Stimulated activated CD4-positive, alpha-beta T cell treated with anti-CD3 and anti-CD28 coated beads, Interleukin-2, amount 100 ng/mL, for 48 hours (primary cell): ENCODE measurements around the gene AQP10.
A peak's percentile ranks its signal among the peaks of the same experiment; 100 is the strongest.
"Not testable (repeated sequence)": the region's sequence is repeated elsewhere in the genome, so short reads cannot be mapped to it uniquely, and the experiment has no call there.

ENCODE experiments used
- DNase-seq, 2 donors: peaks; one replicate each; pipeline ENCODE4 v3.0.0-alpha.2; 2020

Gene AQP10

DNA sequence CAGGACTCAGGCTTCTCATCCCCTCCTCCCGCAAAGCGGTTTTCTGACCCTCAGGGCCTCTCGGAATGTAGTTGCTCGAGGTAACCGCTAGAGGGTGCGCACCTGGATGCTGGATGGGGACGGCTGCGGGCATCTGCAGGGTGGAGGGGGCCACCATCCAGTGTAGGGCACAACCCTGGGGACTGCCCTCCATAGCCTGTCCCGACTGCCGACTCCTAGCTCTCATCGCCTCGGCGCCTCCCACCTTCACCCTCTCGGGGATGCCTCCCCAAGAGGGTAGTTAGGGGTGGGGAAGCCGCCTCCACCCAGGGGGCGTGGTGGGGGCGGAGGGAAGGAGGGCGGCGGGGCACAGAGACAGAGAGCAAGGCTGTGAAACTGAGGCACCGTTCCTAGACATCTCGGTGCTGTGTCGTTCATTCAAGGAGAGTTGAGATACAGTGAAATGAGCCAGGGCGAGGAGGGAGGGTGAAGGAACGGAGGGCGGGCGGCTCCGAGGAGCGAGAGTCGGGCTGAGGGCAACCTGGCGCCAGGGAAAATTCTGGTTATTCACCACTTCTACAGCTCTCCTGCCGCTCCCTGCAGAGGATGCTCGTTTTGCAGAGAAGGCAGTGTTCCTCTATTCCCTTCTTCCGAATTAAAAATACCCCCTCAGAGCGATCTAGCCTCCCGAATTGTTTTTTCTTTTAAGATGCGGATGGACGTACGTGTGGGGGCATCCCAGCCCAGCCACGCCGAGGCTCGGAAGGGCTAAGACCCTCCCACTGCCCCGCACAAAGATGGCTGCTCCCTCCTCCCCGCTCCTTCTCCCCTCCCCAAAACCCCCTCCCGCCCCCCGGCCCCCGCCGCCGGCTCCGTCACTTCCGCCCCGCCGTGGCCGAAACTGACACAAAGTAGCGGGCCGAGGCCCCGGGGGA, 4.0 kb downstream of the AQP10 start, which contains the start of gene ATP8B2:
Gene ATP8B2, plus strand, starts transcription at position 857 of the 914 bp plus-strand sequence. CDS start 2,617 bp downstream, outside the sequence.
- peak; percentile 79 to 84 for DNase-seq

DNA sequence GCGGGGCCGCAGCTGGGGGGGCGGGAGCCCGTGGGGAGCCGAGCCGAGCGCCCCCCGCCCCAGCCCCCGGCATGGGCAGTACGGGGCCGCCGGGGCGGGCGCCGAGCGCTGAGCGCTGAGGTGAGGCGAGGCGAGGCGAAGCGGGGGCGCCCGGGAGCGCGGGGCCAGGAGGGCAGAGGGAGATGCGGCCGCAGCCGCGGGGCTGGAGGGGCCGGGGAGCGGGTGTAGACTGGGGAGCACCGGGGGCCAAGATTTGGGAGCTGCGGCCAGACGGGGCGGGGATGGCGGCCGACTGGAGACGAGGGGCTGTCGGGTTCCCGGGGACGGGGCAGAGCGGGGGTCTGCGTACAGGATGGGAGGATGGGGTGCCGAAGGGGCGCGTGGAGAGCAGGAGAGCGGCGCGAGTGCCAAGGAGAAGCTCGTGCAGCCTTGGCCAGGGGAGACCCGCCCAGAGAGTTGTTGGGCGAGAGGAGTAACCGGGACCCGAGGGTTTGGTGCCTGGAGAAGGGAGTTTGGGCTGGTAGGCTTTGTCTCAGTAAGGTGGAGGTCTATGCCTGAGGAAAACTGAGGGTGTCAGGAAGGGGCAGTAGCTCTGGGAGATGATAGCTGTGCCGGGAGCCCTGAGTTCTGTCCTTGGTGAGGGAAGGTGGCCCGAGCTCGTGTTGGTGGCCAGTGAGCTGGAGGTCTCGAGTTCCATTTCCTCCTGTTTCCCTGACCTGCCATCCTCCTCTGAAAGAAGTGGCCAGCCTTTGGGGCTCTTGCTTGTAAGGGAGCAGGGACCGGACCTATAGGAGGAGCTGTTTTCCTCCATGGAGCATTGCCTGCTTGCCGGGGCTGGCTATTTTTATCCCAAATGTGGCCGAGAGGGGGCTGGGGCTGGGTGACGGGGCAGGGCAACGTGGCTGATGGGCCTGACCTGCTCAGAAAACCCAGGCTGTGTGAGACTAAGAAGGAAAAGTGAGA, 5.0 kb downstream of the AQP10 start:
- peak in 1 of 2 donors; percentile 49 for DNase-seq

DNA sequence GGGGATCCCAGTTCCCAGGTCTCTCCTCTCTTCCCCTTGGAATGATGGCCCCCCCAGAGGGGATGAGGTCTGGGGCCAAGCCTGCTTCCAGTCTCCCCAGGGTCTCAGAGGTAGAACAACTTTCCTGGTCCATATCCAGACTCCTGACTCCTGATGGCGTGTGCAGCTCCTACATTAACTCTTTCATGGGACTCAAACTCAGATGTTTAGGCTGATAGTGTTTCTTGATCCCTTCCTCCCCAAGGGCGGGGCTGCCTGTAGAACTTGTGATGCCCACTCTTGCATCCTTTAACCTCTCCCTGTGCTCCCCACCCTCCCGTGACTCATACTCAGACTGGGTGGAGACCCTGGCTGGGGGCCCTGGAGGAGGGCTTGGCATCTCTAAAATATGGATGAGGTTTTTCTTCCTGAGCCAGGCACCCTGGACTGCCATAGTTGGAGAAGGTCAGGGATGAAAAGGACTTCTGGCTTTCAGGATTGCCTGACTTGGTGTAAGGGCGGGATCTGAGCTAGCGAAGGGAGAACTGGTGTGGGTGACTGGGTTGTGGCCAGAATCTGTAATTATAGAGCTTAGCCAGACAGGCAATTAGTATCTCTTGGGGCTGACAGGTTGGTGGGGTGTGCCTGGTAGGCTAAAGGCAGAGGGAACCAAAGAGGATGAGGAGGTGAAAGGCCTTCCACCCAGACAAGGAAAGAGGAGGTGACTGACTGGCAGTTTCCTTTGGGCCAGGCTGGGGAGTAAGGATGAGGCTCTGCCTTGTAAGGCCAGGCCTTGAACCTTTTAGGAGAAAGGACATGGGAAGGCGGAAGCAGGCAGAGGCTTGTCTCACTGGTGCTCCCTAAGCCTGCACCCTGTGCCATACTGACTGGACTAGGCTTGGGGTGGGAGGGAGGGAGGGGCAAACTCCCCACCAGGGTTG, 5.9 kb downstream of the AQP10 start:
- DNase-seq: no peak

DNA sequence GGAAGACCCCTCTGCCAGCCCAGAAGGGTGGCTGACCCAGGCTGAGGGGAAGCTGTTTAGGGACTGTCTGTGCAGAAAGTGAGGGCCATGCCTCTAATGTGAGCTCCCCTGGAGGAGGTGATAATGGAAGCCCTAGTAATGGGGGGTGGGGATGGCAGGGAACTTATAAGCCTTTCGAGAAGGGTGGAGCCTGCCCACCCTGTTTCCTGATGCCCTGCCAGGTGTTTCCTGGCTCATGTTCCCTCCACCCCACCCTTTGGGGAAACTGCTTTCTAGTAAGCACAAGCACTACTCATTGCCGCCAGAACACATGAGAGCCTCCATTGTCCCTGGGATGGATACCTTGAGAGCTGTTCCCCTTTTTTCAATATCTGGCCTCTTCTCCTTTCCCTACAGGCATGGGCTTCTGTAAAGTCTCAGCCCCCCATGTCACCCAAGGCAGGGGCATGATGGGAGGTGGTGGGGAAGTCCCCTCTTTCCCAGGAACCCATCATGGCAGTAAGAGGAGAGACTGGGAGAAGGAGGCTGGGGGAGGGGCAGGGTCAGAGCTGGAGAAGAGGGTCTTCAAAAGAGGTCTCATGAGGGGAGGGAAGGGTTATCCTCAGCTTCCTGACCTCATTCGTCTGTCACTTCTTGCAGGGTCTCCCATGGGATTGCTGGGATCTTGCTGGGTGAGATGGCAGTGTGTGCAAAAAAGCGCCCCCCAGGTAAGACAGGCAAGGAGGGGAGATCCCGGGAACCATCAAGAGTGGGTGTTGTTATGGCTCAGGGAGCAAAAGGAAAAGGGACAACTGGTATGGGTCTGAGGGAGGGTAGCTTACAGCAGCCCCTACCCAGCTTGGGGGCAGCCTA, 6.8 kb downstream of the AQP10 start:
- DNase-seq: no peak

DNA sequence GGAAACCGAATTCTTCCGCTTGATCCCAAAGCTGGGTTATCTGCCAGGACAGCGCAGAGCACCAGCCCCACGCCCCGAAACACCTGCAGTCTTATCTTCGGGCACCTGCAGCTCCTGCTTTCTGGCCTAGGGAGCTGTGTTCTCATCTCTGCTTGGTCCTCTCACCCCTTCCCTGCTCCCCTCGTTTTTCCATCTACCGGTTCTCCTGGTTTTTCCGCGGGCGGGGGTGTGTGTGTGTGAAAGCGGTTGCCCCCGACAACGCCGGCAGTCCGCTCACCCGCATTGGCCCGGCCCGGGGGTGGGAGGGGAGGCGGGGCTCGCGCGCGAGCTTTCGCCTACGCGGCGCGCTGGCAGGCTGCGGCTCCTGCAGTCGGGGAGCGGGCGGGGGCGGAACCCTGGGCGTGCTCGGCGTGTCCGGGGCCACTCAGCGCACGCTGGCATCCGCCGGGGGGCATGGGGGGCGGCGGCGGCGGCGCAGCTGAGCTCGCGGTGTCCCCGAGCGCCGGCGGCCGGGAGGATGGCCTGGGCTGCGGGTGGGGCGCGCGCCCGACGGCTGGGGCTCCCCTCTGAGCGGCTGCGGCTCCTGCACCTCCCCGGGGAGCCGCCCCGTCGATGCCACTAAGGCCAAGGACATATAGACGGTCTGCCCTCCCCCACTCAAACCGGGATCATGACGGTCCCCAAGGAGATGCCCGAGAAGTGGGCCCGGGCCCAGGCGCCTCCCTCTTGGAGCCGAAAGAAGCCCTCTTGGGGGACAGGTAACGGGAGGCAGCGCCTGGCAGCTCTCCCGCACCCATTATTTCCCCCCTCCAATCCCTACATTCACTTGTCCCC, 7.6 kb downstream of the AQP10 start:
- DNase-seq: peak; percentile 73 to 78

DNA sequence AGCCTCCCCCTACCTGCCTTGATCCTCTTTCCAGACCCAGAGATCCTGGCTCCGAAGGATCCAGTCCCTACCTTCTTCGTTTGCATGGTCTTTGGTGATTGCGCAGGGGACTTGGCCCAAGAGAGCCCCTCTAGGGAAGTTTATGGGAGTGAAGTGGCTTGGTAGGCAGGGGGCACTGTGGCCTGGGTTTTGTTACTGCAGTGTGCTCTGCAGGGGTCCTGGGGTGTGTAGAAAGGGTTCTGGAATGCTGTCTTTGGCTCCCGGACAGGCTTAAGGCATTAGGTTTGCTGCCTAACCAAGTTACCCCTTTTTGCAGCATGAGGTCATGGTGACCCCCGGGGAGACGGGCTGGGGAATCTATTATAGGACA, 8.2 kb downstream of the AQP10 start:
- DNase-seq: no peak

DNA sequence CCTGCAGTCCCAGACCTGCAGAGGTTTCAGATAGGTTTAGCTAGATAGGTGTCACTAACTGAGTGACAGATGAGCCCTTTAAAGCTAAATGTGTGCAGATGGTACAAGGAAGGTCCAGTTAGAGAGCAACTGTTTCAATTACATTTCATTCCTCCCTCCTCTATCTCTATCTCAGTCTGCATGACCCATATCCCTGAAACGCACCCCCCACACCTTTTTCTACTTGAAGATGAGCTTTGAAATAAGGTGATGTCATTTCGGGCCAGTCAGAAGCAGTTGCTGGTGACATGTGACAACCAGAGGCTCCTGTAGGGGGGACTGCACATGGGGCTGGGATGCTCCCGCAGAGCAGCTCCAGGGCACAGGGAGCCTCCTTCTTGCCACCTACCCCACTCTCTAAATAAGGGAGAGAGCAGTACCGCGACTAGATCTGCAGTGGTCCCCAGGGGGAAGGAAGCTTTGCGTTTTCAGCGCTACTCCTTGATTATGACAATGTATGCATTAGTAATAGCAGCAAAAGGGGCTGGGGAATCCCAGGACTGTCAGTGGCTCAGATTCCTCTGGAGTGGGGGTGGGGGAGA, 8.7 kb downstream of the AQP10 start:
- DNase-seq: no peak

DNA sequence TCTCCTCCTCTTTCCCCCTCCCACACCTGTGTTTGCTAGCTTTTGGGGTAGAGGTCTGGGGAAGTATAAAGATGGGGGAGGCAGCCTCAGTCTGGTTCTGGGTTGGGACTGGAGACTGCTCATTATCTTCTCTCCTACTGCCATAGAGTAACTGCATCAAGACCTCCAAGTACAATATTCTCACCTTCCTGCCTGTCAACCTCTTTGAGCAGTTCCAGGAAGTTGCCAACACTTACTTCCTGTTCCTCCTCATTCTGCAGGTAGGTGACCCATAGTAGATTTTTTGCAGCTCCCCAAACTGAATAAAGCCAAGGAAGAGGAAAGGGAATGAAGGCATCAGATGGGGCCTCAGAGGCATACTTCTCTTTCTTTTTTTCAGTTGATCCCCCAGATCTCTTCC, 9.8 kb downstream of the AQP10 start:
- DNase-seq: no peak

DNA sequence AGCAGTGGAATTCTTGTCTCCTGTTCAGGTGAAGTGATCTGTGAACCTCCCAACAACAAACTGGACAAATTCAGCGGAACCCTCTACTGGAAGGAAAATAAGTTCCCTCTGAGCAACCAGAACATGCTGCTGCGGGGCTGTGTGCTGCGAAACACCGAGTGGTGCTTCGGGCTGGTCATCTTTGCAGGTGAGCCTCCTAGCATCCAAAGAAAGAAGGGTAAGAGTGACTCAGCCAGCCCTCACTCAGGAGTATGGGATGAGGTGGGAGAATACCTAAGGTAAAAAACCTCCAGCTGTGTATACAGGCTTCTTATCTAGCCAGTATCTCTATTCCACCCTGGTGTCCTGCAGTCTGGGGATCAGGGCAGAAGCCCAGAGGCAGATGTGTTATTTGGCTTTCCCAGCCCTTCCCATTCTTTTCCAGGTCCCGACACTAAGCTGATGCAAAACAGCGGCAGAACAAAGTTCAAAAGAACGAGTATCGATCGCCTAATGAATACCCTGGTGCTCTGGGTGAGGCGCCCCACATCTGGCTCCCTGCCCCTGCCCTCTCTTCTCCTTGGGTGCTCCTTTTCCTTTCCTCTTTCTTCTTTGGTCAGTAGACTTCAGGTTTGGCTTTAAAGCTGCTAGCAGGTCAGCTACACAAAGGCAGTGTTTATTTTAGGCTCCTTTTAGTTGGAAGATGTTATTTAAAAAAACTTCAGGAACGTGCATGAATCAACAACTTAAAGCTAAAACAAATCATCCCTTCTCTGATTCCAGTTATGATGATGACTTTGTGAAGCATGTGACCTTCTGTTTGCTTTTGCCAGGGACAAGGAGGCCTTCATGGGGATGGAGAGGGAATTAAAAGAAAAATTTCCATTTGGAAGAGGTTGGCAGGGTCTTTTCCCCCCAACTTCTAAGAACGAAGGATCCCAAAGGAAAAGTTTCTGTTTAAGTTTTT, 13.5 kb downstream of the AQP10 start:
- DNase-seq: no peak

DNA sequence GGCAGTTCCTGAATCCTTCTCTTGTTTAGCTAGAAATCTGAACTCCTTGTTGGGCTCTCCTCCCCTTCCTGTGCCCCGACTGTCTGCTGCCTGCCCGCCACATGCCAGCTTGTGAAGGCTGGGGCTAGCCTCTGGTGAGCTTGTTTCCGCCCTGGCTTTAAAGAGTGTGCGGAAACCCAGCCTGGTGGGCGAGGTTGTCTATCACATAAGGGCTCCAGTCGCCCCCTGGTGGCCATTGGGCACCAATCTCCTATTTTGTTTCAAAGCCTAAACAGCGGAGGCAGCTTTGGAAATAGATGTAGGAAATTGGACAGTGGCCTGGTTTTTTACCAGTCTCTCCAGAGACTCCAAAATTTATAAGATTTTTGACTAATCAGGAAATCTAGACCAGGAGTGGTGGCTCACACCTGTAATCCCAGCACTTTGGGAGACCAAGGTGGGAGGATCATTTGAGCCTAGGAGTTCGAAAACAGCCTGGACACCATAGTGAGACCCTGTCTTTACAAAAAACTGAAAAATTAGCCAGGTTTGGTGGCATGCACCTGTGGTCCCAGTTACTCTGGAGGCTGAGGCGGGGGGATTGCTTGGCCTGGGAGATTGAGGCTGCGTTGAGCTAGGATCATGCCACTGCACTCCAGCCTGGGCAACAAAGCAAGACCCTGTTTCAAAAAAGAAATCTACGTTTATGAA, 14.3 kb downstream of the AQP10 start:
- peak; percentile 90 to 95 for DNase-seq

DNA sequence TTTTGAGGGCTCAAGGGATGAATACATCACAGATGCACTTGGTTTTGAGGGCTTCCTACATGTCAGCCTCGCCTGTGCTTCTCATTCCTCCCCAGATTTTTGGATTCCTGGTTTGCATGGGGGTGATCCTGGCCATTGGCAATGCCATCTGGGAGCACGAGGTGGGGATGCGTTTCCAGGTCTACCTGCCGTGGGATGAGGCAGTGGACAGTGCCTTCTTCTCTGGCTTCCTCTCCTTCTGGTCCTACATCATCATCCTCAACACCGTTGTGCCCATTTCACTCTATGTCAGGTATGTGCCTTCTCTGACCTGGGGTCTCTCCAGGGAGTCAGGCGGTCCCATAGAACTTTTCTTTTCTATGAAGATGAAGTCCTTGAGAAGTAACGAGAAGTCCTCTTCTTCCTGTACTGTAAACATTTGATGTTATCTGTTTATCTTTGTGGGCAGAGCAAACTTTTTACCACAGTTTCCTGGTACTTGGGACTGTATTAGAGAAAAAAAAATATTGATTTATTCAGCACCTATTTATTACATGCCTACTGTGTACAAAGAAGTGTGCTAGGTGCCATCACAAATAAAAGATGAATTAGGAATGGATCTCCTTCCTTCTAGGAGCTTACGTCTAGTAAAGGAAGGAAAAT, 16.5 kb downstream of the AQP10 start:
- DNase-seq: no peak

DNA sequence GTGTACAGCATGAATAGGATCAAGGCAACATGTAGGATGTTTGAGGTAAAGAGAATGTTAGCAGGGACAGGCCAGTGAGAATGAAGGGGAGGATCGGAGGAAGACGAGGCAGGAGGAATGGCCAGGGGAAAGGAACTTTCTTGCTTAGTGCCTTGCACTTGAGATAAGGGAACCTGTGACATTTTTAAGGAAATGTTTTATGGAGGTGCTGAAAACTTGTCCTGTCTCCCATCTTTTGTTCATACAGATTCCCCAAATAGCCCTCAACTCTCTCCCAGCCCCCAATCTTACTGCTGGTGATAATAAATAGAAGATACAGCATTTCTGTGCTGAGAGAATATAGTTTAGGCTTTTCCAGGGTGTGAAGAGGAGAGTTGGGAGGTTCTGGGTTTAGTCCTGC, 18.0 kb downstream of the AQP10 start:
- DNase-seq: no peak

DNA sequence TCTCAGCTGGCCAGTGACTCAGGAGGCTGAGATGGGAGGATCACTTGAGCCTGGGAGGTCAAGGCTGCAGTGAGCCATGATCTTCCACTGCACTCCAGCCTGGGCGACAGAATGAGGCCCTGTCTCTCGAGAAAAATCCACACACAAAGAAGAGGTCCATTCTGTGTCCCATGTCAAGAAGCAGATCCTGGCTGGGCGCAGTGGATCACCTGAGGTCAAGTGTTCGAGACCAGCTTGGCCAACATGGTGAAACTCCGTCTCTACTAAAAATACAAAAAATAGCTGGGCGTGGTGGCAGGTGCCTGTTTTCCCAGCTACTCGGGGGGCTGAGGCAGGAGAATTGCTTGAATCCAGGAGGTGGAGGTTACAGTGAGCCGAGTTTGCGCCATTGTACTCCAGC, 20.5 kb downstream of the AQP10 start:
- not testable (repeated sequence) for DNase-seq

DNA sequence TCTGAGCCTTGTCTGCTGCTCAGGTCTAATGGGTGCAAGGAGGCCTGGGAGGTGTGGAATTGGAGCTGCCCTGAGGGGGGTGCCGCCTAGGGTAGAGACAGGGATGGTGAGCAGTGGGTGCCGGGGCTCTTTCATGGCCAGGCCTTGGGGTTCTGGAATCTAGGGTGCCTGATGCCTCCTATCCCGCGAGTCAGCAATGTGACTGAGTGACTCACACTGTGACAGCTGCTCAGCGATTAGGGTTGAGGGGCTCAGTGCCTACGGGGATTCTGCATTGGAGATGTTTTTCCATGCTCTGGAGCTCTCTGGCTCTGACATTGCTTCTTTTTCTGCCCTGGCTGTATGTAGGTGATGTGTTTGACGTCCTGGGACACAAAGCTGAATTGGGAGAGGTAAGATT, 21.2 kb downstream of the AQP10 start:
- no peak for DNase-seq

DNA sequence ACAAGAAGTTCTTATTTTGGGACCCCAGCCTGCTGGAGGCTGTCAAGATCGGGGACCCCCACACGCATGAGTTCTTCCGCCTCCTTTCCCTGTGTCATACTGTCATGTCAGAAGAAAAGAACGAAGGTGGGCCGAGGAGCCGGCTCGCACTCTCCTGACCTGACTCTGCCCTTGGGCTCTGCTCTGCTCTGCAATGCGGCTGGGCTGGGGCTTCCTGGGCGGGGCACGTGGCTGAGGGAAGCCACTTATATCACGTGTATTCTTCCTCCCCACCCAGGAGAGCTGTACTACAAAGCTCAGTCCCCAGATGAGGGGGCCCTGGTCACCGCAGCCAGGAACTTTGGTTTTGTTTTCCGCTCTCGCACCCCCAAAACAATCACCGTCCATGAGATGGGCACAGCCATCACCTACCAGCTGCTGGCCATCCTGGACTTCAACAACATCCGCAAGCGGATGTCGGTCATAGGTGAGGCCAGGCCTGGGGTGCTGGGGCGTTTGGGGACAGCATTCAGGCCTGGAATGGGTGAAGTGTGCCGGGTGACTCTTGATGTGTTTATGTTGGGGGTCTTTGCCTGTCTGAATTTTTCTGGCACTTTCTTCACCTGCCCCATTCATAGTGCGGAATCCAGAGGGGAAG, 22.1 kb downstream of the AQP10 start:
- peak; percentile 55 to 59 for DNase-seq

DNA sequence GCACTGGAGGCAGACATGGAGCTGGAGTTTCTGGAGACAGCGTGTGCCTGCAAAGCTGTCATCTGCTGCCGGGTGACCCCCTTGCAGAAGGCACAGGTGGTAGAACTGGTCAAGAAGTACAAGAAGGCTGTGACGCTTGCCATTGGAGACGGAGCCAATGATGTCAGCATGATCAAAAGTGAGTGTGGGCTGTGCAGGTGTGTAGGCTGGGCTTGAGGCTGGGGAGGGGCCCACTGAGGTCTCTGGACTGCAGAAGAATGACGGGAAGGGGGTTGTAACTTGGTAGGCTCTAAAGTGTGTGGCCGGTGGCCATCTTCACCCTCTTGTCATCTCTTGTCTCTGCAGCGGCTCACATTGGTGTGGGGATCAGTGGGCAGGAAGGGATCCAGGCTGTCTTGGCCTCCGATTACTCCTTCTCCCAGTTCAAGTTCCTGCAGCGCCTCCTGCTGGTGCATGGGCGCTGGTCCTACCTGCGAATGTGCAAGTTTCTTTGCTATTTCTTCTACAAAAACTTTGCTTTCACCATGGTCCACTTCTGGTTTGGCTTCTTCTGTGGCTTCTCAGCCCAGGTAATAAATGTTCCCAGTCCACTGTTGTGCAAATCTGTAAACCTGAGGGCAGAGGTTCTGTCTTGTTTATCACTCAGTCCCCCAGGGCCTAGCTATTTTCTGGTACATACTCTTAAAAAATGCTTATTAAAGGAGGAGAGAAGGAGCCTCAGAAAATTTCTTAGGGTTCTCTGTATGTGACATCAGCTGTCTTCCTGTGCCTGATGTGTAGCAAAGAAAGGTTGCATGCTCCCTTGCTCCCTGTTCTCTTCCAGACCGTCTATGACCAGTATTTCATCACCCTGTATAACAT, 24.3 kb downstream of the AQP10 start:
- peak; percentile 75 to 78 for DNase-seq
